Esophagus (tissue), 2 donors: ENCODE results near the gene GSE1. TPM values are rescaled to one million over a fixed set of nuclear protein-coding genes. Genes with fewer than 3 reads are reported as not detected.

Experiments
- H3K27ac ChIP-seq, 2 donors: one replicate each; pipeline ENCODE4 v1.5.1; 2013; ENCODE audit warnings: low read depth in 2 of 2, mild to moderate bottlenecking in 2 of 2, inconsistent platforms in 1 of 2, low read length in 1 of 2, moderate library complexity in 1 of 2
- H3K27me3 ChIP-seq, 2 donors: one replicate each; pipeline ENCODE4 v1.6.1; 2013; ENCODE audit warnings: low read length in 2 of 2, control low read depth in 1 of 2, mild to moderate bottlenecking in 1 of 2; ENCODE audit not compliant: insufficient read depth in 2 of 2, control insufficient read depth in 1 of 2
- H3K36me3 ChIP-seq, 2 donors: one replicate each; pipeline ENCODE4 v1.6.1; 2013; ENCODE audit warnings: low read length in 1 of 2; ENCODE audit not compliant: control insufficient read depth in 2 of 2, insufficient read depth in 2 of 2
- H3K4me1 ChIP-seq, 2 donors: one replicate each; pipeline ENCODE4 v1.6.1; 2013; ENCODE audit warnings: low read length in 1 of 2; ENCODE audit not compliant: control insufficient read depth in 2 of 2, insufficient read depth in 2 of 2
- H3K4me3 ChIP-seq, 2 donors: one replicate each; pipeline ENCODE4 v1.5.1; 2013; ENCODE audit warnings: low read length in 2 of 2, mild to moderate bottlenecking in 2 of 2, low read depth in 1 of 2, moderate library complexity in 1 of 2
- H3K9me3 ChIP-seq, 2 donors: one replicate each; pipeline ENCODE4 v1.6.1; 2013; ENCODE audit warnings: mild to moderate bottlenecking in 2 of 2, low read depth in 1 of 2, low read length in 1 of 2, moderate library complexity in 1 of 2; ENCODE audit not compliant: control insufficient read depth in 2 of 2, insufficient read depth in 1 of 2
- WGBS, 2 donors: extraction: QIAGEN DNeasy Blood & Tissue Kit; methylation state at CpG; one replicate each; pipeline ENCODE4 v1.1.7; 2013; 5-methylcytosine and 5-hydroxymethylcytosine counted together
- polyA plus RNA-seq, 2 donors: library from polyadenylated mRNA; stranded (reverse); fragments of 200-250 nt; gene quantifications; one replicate each; pipeline ENCODE4 v1.2.3, GENCODE V29; 2013
- donor health status: healthy with polysubstance abuse.
- donor health status: Bipolar disorder and iron deficiency.

Gene GSE1
- polyA plus RNA-seq, 2 donors = 8.9 to 19.6 TPM

DNA sequence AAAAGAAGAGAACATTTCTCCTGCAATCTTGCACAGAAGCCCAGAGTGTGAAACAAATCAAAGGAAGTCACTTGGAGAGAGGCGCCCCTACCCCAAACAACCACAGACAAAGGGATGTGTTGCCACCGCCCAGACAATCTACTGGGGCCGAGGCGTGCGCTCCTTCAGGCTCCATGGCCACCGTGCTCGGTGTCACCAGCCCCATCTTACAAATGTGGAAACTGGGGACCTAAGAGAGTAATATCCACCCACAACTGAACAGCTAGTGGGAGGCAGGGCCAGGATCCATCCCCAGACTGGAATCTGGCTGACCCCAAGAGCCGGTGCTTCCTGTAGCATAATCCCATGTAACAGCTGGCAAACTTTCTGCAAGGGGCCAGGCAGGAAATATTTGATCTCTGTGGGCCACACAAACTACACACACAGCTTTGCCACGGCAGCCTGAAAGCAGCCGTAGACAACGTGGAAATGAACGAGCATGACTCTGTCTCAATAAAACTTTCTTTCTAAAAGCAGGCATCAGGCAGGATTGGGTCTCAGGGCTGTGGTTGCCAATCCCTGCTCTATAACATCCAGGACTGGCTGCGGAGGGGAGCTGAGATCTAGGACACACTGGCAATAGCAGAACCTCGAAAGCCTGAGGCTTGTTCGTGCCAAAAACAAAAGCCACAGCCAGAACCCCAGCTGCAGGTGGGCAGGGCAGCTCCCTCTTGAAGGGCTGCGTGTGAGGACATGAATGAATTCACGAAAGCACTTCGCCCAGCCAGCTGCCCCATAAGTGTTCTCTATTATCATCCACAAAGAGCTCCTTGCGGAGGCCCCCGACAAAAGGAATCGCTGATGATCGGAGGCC is 102.3 kb downstream of the GSE1 start:
- 37 to 46% methylated on average over 22 of the region's 22 CpGs for WGBS, 2 donors
- no peak overlapping the region for H3K4me3 ChIP-seq
- peaks cover 8 to 23% of the 10 kb centered on the region in 2 donors for H3K4me1 ChIP-seq
- H3K9me3 ChIP-seq = peaks cover 0 to 6% of the 10 kb centered on the region in 2 donors
- H3K27me3 ChIP-seq = no peaks in the 10 kb centered on the region
- H3K36me3 ChIP-seq = no peaks in the 10 kb centered on the region
- no peak overlapping the region for H3K27ac ChIP-seq

DNA sequence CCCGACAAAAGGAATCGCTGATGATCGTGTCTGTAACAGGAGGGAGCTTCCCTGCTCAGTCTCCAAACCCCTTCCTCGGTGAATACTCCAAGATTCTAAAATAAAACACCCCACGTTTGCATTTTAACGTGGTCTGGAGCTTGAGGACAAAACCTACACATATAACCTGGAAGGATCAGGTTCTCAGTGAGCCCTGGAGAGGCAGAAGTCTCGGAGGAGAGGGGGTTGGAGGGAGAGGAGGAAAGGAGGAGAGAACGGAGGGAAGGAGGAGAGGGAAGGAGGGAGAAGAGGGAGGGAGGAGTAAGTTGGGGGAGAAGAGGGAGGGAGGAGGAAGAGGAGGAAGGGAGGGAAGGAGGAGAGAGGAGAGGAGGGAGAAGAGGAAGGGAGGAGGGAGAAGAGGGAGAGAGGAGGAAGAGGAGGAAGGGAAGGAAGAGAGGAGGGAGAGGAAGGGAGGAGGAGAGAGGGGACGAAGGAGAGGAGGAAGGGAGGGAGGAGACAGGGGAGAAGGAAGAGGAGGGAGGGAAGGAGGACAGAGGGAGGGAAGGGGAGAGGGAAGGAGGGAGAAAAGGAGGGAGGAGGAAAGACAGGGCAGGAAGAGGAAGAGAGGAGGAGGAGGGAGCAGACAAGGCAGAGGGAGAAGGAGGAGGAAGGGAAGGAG is 103.0 kb downstream of the GSE1 start:
- no peak overlapping the region for H3K27ac ChIP-seq
- H3K27me3 ChIP-seq = no peaks in the 10 kb centered on the region
- peaks cover 8 to 23% of the 10 kb centered on the region in 2 donors for H3K4me1 ChIP-seq
- peaks cover 0 to 6% of the 10 kb centered on the region in 2 donors for H3K9me3 ChIP-seq
- no peak overlapping the region for H3K4me3 ChIP-seq
- 18 to 27% methylated on average over 9 of the region's 9 CpGs for WGBS, 2 donors
- H3K36me3 ChIP-seq = no peaks in the 10 kb centered on the region

DNA sequence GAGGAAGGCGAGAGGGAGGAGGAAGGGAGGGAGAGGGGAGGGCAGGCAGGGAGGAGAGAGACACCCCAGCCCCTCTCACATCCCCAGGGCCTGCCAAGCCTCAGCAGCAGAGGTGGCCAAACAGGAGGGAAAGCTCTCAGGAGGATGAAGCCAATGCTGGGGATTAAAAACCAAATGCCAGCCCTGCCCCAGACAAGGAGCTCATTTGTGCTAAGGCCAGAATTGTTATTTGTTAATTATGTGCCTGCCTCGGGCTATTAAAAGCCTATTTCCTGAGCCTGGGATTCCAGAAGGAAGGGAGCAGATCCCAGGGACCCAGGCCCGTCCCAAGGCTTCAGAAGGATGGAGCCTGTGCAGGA is 103.5 kb downstream of the GSE1 start:
- no peak overlapping the region for H3K27ac ChIP-seq
- 37 to 40% methylated on average over 3 of the region's 3 CpGs for WGBS, 2 donors
- H3K27me3 ChIP-seq = no peaks in the 10 kb centered on the region
- H3K4me1 ChIP-seq = peaks cover 8 to 23% of the 10 kb centered on the region in 2 donors
- H3K4me3 ChIP-seq = no peak overlapping the region
- peaks cover 0 to 5% of the 10 kb centered on the region in 2 donors for H3K9me3 ChIP-seq
- H3K36me3 ChIP-seq = no peaks in the 10 kb centered on the region

DNA sequence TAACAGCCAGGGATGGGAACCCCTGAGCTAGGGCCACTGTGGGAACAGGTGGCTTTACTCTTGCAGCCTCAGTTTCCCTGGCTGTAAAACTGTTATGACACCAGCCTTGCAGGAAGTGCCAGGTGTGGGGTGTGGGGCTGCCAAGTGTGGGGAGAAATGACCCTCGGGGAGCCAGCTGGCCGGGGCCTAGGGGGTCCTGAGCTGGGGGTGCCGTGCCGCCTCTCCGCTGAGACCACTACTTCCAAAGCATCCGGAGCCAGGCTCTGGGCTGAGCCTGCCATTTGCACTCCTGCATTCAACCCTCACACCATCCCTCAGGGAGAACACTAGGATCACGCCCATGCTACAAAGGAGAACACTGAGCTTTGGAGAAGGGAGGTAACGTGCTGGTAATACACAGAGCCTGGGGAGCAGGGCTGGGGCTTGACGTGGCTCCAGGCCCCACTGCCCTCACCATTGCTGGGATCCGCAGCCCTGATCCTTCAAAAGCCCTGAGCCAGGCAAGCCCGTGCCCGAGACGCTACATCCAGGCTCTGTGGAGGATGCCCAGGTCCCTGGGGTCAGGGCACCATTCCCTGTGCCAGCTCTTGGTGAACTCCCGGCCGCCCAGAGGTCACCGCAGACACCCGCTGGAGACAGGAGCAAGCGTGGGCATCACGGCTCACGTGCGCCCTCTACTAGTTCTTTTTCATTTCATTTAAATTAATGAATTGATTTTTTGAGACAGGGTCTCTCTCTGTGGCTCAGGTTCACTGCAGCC is 104.5 kb downstream of the GSE1 start:
- no peaks in the 10 kb centered on the region for H3K9me3 ChIP-seq
- H3K27ac ChIP-seq = no peak overlapping the region
- no peaks in the 10 kb centered on the region for H3K36me3 ChIP-seq
- no peak overlapping the region for H3K4me3 ChIP-seq
- H3K4me1 ChIP-seq = peaks cover 8 to 23% of the 10 kb centered on the region in 2 donors
- WGBS, 2 donors = 32 to 36% methylated on average over 21 of the region's 21 CpGs
- H3K27me3 ChIP-seq = no peaks in the 10 kb centered on the region

DNA sequence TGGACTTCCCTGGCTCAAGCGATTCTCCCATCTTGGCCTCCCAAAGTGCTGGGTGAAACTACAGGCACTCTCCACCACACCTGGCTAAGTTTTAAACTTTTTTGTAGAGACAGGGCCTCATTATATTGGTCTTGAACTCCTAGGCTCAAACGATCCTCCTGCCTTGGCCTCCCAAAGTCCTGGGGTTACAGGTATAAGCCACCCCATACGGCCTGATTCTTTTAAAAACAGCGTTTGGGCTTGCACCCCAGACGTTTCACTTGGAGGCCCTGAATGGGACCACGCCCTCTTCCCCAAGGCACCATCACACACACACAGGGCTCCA is 105.0 kb downstream of the GSE1 start:
- Histone ChIP-seq H3K27me3 (no peaks in the 10 kb centered on the region), H3K9me3 (no peaks in the 10 kb centered on the region), H3K36me3 (no peaks in the 10 kb centered on the region), H3K27ac (no peak overlapping the region), H3K4me3 (no peak overlapping the region), H3K4me1 (peaks cover 8 to 23% of the 10 kb centered on the region in 2 donors)
- 30 to 36% methylated on average over 6 of the region's 6 CpGs for WGBS, 2 donors

DNA sequence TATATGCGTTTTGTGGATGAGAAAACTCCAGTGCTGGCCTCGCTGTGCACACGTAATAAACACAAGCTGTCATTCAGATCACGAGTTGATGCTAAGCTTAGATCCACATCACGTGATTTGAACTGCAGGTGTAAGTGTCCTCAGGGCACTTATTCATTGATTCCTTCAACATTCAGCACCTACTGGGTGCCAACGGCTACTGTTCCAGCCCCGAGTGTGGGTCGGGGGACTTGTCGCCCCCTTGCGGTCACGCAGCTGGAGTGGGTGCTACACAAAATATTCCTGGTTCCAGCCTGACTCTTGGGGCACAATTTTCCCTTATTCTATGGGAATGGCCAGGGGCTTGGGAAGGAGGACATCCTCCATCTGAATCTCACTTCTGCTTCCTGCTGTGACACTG is 105.6 kb downstream of the GSE1 start:
- H3K4me1 ChIP-seq = peaks cover 8 to 23% of the 10 kb centered on the region in 2 donors
- 40 to 41% methylated on average over 11 of the region's 11 CpGs for WGBS, 2 donors
- no peaks in the 10 kb centered on the region for H3K9me3 ChIP-seq
- no peaks in the 10 kb centered on the region for H3K27me3 ChIP-seq
- no peak overlapping the region for H3K27ac ChIP-seq
- no peaks in the 10 kb centered on the region for H3K36me3 ChIP-seq
- H3K4me3 ChIP-seq = no peak overlapping the region

DNA sequence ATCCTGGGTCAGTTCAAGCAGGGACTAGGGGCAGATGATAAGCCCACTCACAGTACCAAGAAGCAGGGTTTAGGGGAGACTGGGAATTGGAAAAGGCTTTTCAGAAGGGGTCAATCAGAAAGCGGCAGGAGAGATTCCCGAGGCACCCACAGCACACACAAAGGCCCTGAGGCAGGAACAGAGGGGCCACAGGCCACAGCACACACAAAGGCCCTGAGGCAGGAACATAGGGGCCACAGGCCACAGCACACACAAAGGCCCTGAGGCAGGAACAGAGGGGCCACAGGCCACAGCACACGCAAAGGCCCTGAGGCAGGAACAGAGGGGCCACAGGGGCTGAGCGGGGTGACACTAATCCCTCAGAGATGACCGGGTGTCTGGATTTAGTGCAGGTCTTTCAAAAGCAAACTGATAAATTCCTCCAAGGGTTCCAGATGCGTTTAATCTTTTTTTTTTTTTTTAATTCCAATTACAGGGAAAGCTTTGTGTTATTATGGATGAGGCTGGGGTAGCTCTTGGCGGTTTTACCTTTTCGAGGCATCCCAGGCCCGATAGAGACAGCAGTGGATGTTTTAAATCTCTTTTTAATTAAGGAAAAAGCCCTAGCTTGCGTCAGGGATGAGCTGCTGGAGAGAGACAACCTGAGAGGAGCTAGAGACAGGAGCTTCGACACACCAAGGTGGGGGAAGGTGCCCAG is 106.6 kb downstream of the GSE1 start:
- Histone ChIP-seq H3K27me3 (no peaks in the 10 kb centered on the region), H3K36me3 (peaks cover 0 to 3% of the 10 kb centered on the region in 2 donors), H3K27ac (no peak overlapping the region), H3K9me3 (no peaks in the 10 kb centered on the region), H3K4me1 (peaks cover 8 to 23% of the 10 kb centered on the region in 2 donors), H3K4me3 (no peak overlapping the region)
- 67 to 68% methylated on average over 11 of the region's 11 CpGs for WGBS, 2 donors

DNA sequence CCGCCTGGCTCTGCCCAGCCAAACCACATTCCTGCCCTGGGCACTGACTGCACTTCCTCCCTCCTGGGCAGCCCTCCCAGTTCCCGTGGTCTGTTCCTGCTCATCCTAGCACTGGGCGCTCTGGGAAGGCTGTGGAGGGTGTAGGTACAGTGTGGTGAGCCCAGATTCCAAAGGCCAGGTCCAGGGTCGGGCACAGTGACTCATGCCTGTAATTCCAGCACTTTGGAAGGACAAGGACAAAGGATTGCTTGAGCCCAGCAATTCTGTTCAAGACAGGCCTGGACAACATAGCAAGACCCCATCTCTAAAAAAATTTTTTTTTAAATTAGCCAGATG is 107.1 kb downstream of the GSE1 start:
- Histone ChIP-seq H3K27ac (no peak overlapping the region), H3K4me3 (no peak overlapping the region), H3K36me3 (peaks cover 0 to 4% of the 10 kb centered on the region in 2 donors), H3K27me3 (no peaks in the 10 kb centered on the region), H3K9me3 (no peaks in the 10 kb centered on the region), H3K4me1 (peaks cover 6 to 23% of the 10 kb centered on the region in 2 donors)
- 56 to 67% methylated on average over 4 of the region's 4 CpGs for WGBS, 2 donors

DNA sequence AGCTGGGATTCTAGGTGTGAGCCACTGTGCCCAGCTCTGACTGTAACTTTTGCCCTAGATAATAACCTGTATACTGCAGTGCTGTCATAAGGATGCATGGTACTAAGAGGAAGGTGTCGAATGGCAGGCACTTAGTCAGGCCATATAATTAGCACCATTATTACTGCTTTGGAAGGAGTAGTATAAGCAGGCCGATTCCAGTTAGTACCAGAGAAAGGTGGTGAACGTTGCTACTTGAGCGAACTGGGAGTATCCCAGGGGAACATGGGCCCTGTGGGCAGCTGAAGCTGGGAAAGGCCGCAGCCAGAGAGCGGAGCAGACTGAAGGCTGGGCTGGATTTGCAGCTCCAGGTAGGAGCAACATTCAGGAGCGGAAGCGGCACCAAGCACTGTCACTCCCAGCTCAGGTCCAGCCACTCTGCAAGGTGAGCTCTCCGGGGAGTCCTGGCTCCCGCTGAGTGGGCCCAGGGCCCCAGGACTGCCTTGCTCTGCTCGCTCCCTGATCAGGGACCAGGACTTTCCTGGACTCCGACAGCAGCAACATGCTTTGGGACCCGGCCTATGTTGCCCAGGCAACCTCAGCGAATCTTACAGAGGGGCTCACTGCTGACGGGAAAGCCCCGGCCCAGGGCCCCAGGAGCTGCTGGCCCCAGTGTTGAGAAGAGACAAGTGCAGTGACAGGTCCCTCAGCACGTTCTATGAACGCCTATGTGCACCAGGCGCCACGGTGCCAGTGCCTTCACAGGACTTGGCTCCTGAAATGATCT is 109.2 kb downstream of the GSE1 start:
- Histone ChIP-seq H3K9me3 (no peaks in the 10 kb centered on the region), H3K4me1 (peaks cover 6 to 13% of the 10 kb centered on the region in 2 donors), H3K36me3 (peaks cover 0 to 13% of the 10 kb centered on the region in 2 donors), H3K27ac (no peak overlapping the region), H3K27me3 (no peaks in the 10 kb centered on the region), H3K4me3 (no peak overlapping the region)
- 87 to 90% methylated on average over 20 of the region's 20 CpGs for WGBS, 2 donors
